Mucosa of rectum (tissue), 2 donors: Measurements from ENCODE around the gene ULBP3.
A peak's percentile ranks its signal among the peaks of the same experiment; 100 is the strongest.
"Not testable (repeated sequence)": the region's sequence is repeated elsewhere in the genome, so short reads cannot be mapped to it uniquely, and the experiment has no call there.

Experiments used
- H3K27ac ChIP-seq, 2 donors: one replicate each; pipeline ENCODE4 v1.7.0; 2013; ENCODE audit warnings: inconsistent platforms in 2 of 2, low read depth in 2 of 2, low read length in 2 of 2
- H3K27me3 ChIP-seq, 2 donors: one replicate each; pipeline ENCODE4 v1.7.0; 2013; ENCODE audit warnings: low read length in 2 of 2; ENCODE audit not compliant: control insufficient read depth in 2 of 2, insufficient read depth in 2 of 2
- H3K36me3 ChIP-seq, 2 donors: one replicate each; pipeline ENCODE4 v1.7.0; 2013; ENCODE audit warnings: low read length in 2 of 2; ENCODE audit not compliant: control insufficient read depth in 2 of 2, insufficient read depth in 2 of 2
- H3K4me1 ChIP-seq, 2 donors: one replicate each; pipeline ENCODE4 v1.7.0; 2013; ENCODE audit warnings: low read length in 2 of 2, mild to moderate bottlenecking in 1 of 2; ENCODE audit not compliant: control insufficient read depth in 2 of 2, insufficient read depth in 2 of 2
- H3K4me3 ChIP-seq, 2 donors: one replicate each; pipeline ENCODE4 v1.7.0; 2013; ENCODE audit warnings: low read length in 2 of 2
- H3K9ac ChIP-seq, 2 donors: one replicate each; pipeline ENCODE4 v1.7.0; 2013; ENCODE audit warnings: low read length in 2 of 2, low read depth in 1 of 2, mild to moderate bottlenecking in 1 of 2
- H3K9me3 ChIP-seq, 2 donors: one replicate each; pipeline ENCODE4 v1.7.0; 2013; ENCODE audit warnings: low read length in 2 of 2; ENCODE audit not compliant: control insufficient read depth in 2 of 2
- donor health status: healthy.
- donor health status: Normal muscosa, but diverticular disease.

Gene ULBP3

GRCh38 chr6:150078788-150079187, 9.9 kb upstream of the ULBP3 start:
- H3K27me3 ChIP-seq: no peaks in the 10 kb centered on the region
- no peak overlapping the region for H3K27ac ChIP-seq
- no peak overlapping the region for H3K9ac ChIP-seq
- no peaks in the 10 kb centered on the region for H3K36me3 ChIP-seq
- H3K9me3 ChIP-seq: no peaks in the 10 kb centered on the region
- no peak overlapping the region for H3K4me3 ChIP-seq
- no peaks in the 10 kb centered on the region for H3K4me1 ChIP-seq

GRCh38 chr6:150076196-150076893, 7.4 kb upstream of the ULBP3 start:
- no peak overlapping the region for H3K4me3 ChIP-seq
- H3K36me3 ChIP-seq: no peaks in the 10 kb centered on the region
- no peaks in the 10 kb centered on the region for H3K27me3 ChIP-seq
- H3K9ac ChIP-seq: no peak overlapping the region
- no peak overlapping the region for H3K27ac ChIP-seq
- no peaks in the 10 kb centered on the region for H3K9me3 ChIP-seq
- H3K4me1 ChIP-seq: peaks cover 2 to 9% of the 10 kb centered on the region in 2 donors

- Histone ChIP-seq H3K4me1 (peaks cover 2 to 9% of the 10 kb centered on the region in 2 donors), H3K9ac (no peak overlapping the region), H3K4me3 (no peak overlapping the region), H3K36me3 (no peaks in the 10 kb centered on the region), H3K9me3 (no peaks in the 10 kb centered on the region), H3K27me3 (no peaks in the 10 kb centered on the region), H3K27ac (no peak overlapping the region)
Observed at GRCh38 chr6:150075034-150075421, 6.1 kb upstream of the ULBP3 start.

GRCh38 chr6:150074396-150075033, 5.6 kb upstream of the ULBP3 start:
- not testable (repeated sequence) for H3K27ac ChIP-seq, H3K9me3 ChIP-seq, H3K9ac ChIP-seq, H3K4me3 ChIP-seq, H3K27me3 ChIP-seq, H3K4me1 ChIP-seq, H3K36me3 ChIP-seq

GRCh38 chr6:150072201-150072600, 3.3 kb upstream of the ULBP3 start:
- Histone ChIP-seq H3K27me3 (no peaks in the 10 kb centered on the region), H3K4me1 (peaks cover 8 to 13% of the 10 kb centered on the region in 2 donors), H3K36me3 (no peaks in the 10 kb centered on the region), H3K4me3 (no peak overlapping the region), H3K9ac (peak overlapping the region in 1 of 2 donors; percentile 42), H3K9me3 (no peaks in the 10 kb centered on the region), H3K27ac (peak overlapping the region; percentile 43 to 67)

- peaks cover 8 to 13% of the 10 kb centered on the region in 2 donors for H3K4me1 ChIP-seq
- H3K9me3 ChIP-seq: no peaks in the 10 kb centered on the region
- H3K36me3 ChIP-seq: no peaks in the 10 kb centered on the region
- H3K27ac ChIP-seq: no peak overlapping the region
- no peak overlapping the region for H3K9ac ChIP-seq
- H3K4me3 ChIP-seq: no peak overlapping the region
- no peaks in the 10 kb centered on the region for H3K27me3 ChIP-seq
Observed at GRCh38 chr6:150070236-150070818, 1.4 kb upstream of the ULBP3 start.

GRCh38 chr6:150069706-150070105, 785 bp upstream of the ULBP3 start:
- Histone ChIP-seq H3K36me3 (no peaks in the 10 kb centered on the region), H3K4me3 (peak overlapping the region; percentile 28 to 69), H3K9me3 (no peaks in the 10 kb centered on the region), H3K27me3 (no peaks in the 10 kb centered on the region), H3K9ac (peak overlapping the region; percentile 26 to 67), H3K4me1 (peaks cover 8 to 13% of the 10 kb centered on the region in 2 donors), H3K27ac (no peak overlapping the region)

- H3K27me3 ChIP-seq: peaks cover 0 to 2% of the 10 kb centered on the region in 2 donors
- no peaks in the 10 kb centered on the region for H3K36me3 ChIP-seq
- no peak overlapping the region for H3K9ac ChIP-seq
- H3K4me1 ChIP-seq: peaks cover 8 to 13% of the 10 kb centered on the region in 2 donors
- peak overlapping the region in 1 of 2 donors; percentile 71 for H3K4me3 ChIP-seq
- H3K9me3 ChIP-seq: no peaks in the 10 kb centered on the region
- H3K27ac ChIP-seq: no peak overlapping the region
Observed at GRCh38 chr6:150068151-150068550, 770 bp downstream of the ULBP3 start.

- no peaks in the 10 kb centered on the region for H3K36me3 ChIP-seq
- H3K4me1 ChIP-seq: peaks cover 3 to 5% of the 10 kb centered on the region in 2 donors
- H3K27me3 ChIP-seq: peaks cover 0 to 2% of the 10 kb centered on the region in 2 donors
- no peak overlapping the region for H3K27ac ChIP-seq
- no peaks in the 10 kb centered on the region for H3K9me3 ChIP-seq
- no peak overlapping the region for H3K9ac ChIP-seq
- no peak overlapping the region for H3K4me3 ChIP-seq
Observed at GRCh38 chr6:150065083-150065482, 3.8 kb downstream of the ULBP3 start.

- no peaks in the 10 kb centered on the region for H3K9me3 ChIP-seq
- no peaks in the 10 kb centered on the region for H3K36me3 ChIP-seq
- peaks cover 3 to 5% of the 10 kb centered on the region in 2 donors for H3K4me1 ChIP-seq
Observed at GRCh38 chr6:150063640-150064039, 5.3 kb downstream of the ULBP3 start.

More at GRCh38 chr6:150063640-150064039, 5.3 kb downstream of the ULBP3 start:
- H3K27me3 ChIP-seq: peaks cover 0 to 2% of the 10 kb centered on the region in 2 donors
- H3K4me3 ChIP-seq: no peak overlapping the region
- no peak overlapping the region for H3K9ac ChIP-seq
- no peak overlapping the region for H3K27ac ChIP-seq
